Tibial nerve (tissue), 4 donors: Measurements from ENCODE around the gene PLAAT2. TPM values are rescaled to one million over a fixed set of nuclear protein-coding genes. Genes with fewer than 3 reads are reported as not detected.
"Not testable (repeated sequence)": the region's sequence is repeated elsewhere in the genome, so short reads cannot be mapped to it uniquely, and the experiment has no call there.

ENCODE experiments used
- DNase-seq, 2 donors: peaks; one replicate each; pipeline ENCODE4 v3.0.0-alpha.2; 2019; ENCODE audit warnings: low spot score in 2 of 2
- H3K27ac ChIP-seq, 4 donors: fragments of 200-600 bp; sonication (generic) in 3 of 4; one replicate each; pipeline ENCODE4 v1.5.1; 2017 to 2019; ENCODE audit warnings: mild to moderate bottlenecking in 1 of 4
- H3K27me3 ChIP-seq, 2 donors: fragments of 200-600 bp; sonication (generic) in 1 of 2; one replicate each; pipeline versions ENCODE4 v1.5.1 to v1.6.0; 2017 to 2019
- H3K36me3 ChIP-seq, 3 donors: fragments of 200-600 bp; sonication (generic); one replicate each; pipeline ENCODE4 v1.5.1; 2018 to 2019
- H3K4me1 ChIP-seq, 4 donors: fragments of 200-600 bp; sonication (generic) in 3 of 4; one replicate each; pipeline ENCODE4 v1.5.1; 2017 to 2019
- H3K4me3 ChIP-seq, 4 donors: fragments of 200-600 bp; sonication (generic) in 3 of 4; one replicate each; pipeline ENCODE4 v1.5.1; 2017 to 2019; ENCODE audit warnings: mild to moderate bottlenecking in 1 of 4, moderate library complexity in 1 of 4
- H3K9me3 ChIP-seq, 4 donors: fragments of 200-600 bp; sonication (generic) in 3 of 4; one replicate each; pipeline ENCODE4 v1.5.1; 2017 to 2019
- EP300 ChIP-seq, 2 donors: sonication (generic); formaldehyde crosslinking; IDR thresholded peaks; one replicate each; pipeline ENCODE4 v1.6.1; 2017; ENCODE audit warnings: antibody characterized with exemption in 2 of 2, mild to moderate bottlenecking in 1 of 2
- POLR2A ChIP-seq, 2 donors: fragments of 450-650 bp; IDR thresholded peaks; one replicate each; pipeline ENCODE4 v1.6.1; 2017; ENCODE audit warnings: antibody characterized with exemption in 2 of 2, mild to moderate bottlenecking in 2 of 2, moderate library complexity in 2 of 2
- WGBS, 2 donors: methylation state at CpG; one replicate each; pipeline ENCODE4 v1.1.5; 2018; 5-methylcytosine and 5-hydroxymethylcytosine counted together
- total RNA-seq, 4 donors: library from RNA; depleted of rRNA; stranded (reverse); fragments of >200 nt; gene quantifications; one replicate each; pipeline ENCODE4 v1.1.0, GENCODE V29; 2016
- TF ChIP-seq, protein P1 (sequence below), 5 experiments: fragments of 200-600 bp in 3 of 5; fragments of 450-650 bp in 2 of 5; sonication (generic) in 3 of 5; IDR thresholded peaks; one replicate each; pipeline ENCODE4 v1.5.1; 2016 to 2019; ENCODE audit warnings: antibody characterized with exemption in 5 of 5, mild to moderate bottlenecking in 3 of 5, moderate library complexity in 2 of 5

The PLAAT2 gene
- total RNA-seq, 4 donors from 2014 or later: 0.90 TPM; not detected in 3

DNA sequence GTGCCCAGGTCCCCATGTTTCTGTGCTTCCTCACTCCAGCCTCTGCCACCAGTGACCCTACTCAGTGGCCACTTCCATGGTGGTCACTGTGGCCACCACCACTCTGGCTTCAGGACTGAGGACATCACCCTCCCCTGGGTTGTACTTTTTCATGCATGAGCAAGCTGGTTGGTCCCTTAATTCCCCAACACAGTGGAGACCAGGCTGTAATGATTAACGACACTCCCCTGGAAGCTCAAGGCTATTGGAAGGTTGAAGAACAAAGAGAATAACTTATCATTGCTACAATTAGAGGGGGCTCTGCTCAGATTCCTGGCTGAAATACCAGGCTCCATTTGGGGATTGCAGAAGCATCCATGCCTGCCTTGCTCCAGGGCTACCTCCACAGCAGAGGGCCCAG lies 16.1 kb downstream of the PLAAT2 start:
- DNase-seq: no peak
- Histone ChIP-seq H3K4me1 (peaks cover 0 to 4% (median 0%) of the 10 kb centered on the region in 4 donors), H3K36me3 (peaks cover 0 to 50% (median 0%) of the 10 kb centered on the region in 3 donors), H3K4me3 (no peak overlapping the region), H3K27me3 (no peaks in the 10 kb centered on the region), H3K27ac (no peak overlapping the region), H3K9me3 (no peaks in the 10 kb centered on the region)
- WGBS, 2 donors: 69 to 80% methylated on average over 1 of the region's 1 CpG
- TF ChIP-seq, protein P1, sequence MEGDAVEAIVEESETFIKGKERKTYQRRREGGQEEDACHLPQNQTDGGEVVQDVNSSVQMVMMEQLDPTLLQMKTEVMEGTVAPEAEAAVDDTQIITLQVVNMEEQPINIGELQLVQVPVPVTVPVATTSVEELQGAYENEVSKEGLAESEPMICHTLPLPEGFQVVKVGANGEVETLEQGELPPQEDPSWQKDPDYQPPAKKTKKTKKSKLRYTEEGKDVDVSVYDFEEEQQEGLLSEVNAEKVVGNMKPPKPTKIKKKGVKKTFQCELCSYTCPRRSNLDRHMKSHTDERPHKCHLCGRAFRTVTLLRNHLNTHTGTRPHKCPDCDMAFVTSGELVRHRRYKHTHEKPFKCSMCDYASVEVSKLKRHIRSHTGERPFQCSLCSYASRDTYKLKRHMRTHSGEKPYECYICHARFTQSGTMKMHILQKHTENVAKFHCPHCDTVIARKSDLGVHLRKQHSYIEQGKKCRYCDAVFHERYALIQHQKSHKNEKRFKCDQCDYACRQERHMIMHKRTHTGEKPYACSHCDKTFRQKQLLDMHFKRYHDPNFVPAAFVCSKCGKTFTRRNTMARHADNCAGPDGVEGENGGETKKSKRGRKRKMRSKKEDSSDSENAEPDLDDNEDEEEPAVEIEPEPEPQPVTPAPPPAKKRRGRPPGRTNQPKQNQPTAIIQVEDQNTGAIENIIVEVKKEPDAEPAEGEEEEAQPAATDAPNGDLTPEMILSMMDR (IDR thresholded peaks at IDR 0.05): no peak
- TF ChIP-seq POLR2A (IDR thresholded peaks at IDR 0.05): no peak
- TF ChIP-seq EP300 (IDR thresholded peaks at IDR 0.05): no peak

DNA sequence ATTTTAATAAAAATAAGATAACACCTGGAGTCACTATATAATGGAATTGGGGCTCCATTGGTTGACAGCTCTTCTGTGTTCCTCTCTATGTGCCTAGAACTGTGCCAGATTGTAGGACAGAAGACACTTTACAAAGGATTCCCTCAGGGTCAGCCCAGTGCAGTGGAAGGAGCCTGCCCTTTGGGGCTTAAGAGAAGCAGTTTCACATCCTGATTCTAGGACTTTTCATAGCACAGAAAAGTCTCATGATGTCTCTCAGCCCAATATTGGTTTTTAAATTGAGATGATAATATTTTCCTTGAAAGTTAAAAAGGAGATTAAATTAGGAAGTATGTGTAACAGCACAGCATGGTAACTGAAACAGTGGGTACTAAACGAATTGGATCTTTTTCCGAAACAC lies 19.5 kb downstream of the PLAAT2 start:
- H3K36me3 ChIP-seq: peaks cover 0 to 50% (median 0%) of the 10 kb centered on the region in 3 donors
- H3K4me1 ChIP-seq: peaks cover 0 to 5% (median 2%) of the 10 kb centered on the region in 4 donors
- H3K9me3 ChIP-seq: no peaks in the 10 kb centered on the region
- TF ChIP-seq, protein P1 (IDR thresholded peaks at IDR 0.05): no peak
- TF ChIP-seq POLR2A (IDR thresholded peaks at IDR 0.05) (no peak), EP300 (IDR thresholded peaks at IDR 0.05) (no peak)
- no peak overlapping the region for H3K27ac ChIP-seq
- WGBS, 2 donors: 88 to 93% methylated on average over 2 of the region's 2 CpGs
- no peak overlapping the region for H3K4me3 ChIP-seq
- no peak for DNase-seq
- no peaks in the 10 kb centered on the region for H3K27me3 ChIP-seq

DNA sequence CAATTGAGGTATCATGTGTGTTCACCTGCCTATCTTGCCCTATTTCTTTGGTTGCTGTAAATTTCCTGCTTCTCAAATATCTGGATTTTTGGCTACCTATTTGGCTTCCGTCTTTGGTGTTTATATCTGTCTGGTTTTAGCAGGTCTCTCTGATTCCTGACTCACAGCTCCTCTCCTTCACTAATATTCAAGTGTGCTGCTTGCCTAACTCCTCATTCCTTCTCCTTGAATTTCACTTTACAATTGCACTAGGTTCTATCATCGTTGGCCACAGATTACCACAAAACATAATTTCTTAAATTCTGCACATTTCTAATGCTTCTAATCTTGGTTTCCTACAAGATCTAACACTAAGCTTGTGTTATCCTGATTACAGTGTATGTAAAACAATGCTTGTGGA lies 20.7 kb downstream of the PLAAT2 start:
- WGBS, 2 donors: 78 to 80% methylated on average over 2 of the region's 2 CpGs
- H3K9me3 ChIP-seq, H3K4me3 ChIP-seq, H3K27ac ChIP-seq, DNase-seq, H3K27me3 ChIP-seq: not testable (repeated sequence)
- Histone ChIP-seq H3K36me3 (peaks cover 0 to 43% (median 0%) of the 10 kb centered on the region in 3 donors), H3K4me1 (peaks cover 0 to 17% (median 13%) of the 10 kb centered on the region in 4 donors)

DNA sequence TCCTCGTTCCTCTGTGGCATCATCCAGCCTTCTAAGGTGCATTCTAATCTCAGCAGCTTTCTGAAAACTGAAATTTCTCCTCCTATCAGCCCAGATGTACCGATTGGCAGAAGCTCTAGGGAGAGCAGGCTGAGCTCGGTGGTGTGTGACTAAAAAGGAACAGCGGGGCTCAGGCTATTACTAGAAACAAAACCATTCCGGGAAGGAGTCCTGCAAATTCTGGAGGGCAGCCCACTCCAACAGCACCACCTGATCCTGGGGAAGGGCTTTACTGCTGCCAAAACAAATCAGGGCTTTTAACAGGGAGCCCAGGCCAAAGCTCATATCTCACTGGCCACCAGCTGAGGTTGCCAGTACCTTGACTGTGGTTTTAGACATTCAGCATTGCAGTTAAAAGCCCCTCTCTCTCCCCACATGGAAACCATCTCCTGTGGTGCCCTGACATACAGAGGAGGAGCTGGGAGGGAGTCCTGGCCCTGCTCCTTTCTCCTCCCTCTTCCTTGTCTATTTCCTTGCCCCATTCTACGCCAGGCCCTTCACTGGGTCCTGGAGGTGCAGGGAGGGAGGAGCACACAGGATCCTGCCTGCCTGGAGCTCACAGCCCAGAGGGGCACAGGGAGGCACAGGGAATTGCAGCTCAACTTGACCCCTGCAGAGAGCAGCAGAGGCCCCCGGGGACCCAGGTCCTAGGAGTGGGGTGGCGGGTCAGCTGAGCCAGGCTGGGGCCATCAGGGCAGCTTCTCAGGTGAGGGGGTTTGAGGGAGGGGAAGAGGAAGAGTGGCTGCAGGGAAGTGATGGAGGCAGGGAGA lies 25.7 kb downstream of the PLAAT2 start:
- Histone ChIP-seq H3K36me3 (no peaks in the 10 kb centered on the region), H3K9me3 (no peaks in the 10 kb centered on the region), H3K4me1 (peaks cover 0 to 49% (median 25%) of the 10 kb centered on the region in 4 donors), H3K27me3 (no peaks in the 10 kb centered on the region), H3K27ac (peak overlapping the region; percentile 64 to 96 (median 86)), H3K4me3 (peak overlapping the region; percentile 37 to 58 (median 51))
- peak; percentile 47 to 56 for DNase-seq
- WGBS, 2 donors: 18 to 31% methylated on average over 8 of the region's 8 CpGs
- TF ChIP-seq POLR2A (IDR thresholded peaks at IDR 0.05) (no peak), EP300 (IDR thresholded peaks at IDR 0.05) (no peak)
- TF ChIP-seq, protein P1 (IDR thresholded peaks at IDR 0.05): no peak

DNA sequence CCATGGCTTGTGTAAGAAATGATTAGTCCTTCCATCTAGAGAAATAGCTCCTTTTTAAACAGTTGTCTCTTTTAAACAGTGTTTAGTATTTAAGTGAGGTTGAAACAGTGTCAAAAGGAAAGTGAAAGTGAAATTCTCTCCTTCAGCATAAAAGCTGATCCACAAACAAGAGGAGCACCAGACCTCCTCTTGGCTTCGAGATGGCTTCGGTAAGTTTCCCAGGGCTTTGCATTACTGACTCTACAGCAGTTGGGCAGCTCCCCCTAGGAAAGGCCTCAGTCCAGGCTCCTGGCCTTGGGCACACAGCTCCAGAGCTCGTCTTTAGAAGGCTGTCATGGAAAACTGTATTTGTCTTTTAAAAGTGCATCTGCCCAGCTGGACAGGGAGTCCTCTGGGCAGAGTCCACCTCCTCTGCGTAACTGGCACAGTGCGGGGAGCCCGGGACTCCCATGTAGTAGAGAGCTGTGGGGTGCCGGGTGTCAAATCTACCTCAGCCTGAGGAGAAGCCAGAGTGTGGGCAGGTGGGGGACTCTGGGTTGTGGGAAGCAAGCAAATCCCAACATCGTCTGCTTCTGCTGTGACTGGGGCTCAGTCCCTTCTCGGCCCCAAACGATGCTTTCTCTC lies 26.4 kb downstream of the PLAAT2 start, which contains the start of gene PLAAT4:
Gene PLAAT4, plus strand, starts transcription at position 140 of the 624 bp plus-strand sequence. Its CDS starts 61 bp downstream, at position 201.
- TF ChIP-seq POLR2A (IDR thresholded peaks at IDR 0.05) (no peak), EP300 (IDR thresholded peaks at IDR 0.05) (peak in 1 of 2 donors; percentile 56)
- TF ChIP-seq, protein P1 (IDR thresholded peaks at IDR 0.05): no peak
- no peaks in the 10 kb centered on the region for H3K9me3 ChIP-seq
- peaks cover 0 to 56% (median 32%) of the 10 kb centered on the region in 4 donors for H3K4me1 ChIP-seq
- no peaks in the 10 kb centered on the region for H3K36me3 ChIP-seq
- H3K27ac ChIP-seq: peak within 1 kb of the TSS; percentile 64 to 96 (median 86)
- peak in 1 of 2 donors; percentile 33 for DNase-seq
- H3K4me3 ChIP-seq: peak within 1 kb of the TSS; percentile 37 to 58 (median 51)
- WGBS, 2 donors: 15 to 19% methylated on average over 10 of the region's 10 CpGs
- H3K27me3 ChIP-seq: no peaks in the 10 kb centered on the region
